ENCODE data around the gene HECTD4.

The HECTD4 gene

GRCh38 chr12:112322882-112323547 lies 59.2 kb downstream of the HECTD4 start:
- no peak for TF ChIP-seq CTCF (IDR thresholded peaks at IDR 0.05; ENCODE audit: low read length, missing control alignments)
- H3K4me3 ChIP-seq (replicated peaks; ENCODE audit: low read depth, low read length), result no peak overlapping the region
- DNase-seq (ENCODE audit: low read depth), result no peak

GRCh38 chr12:112322441-112322840 lies 59.8 kb downstream of the HECTD4 start:
- TF ChIP-seq CTCF (IDR thresholded peaks at IDR 0.05; ENCODE audit: low read length, missing control alignments), result no peak
- no peak overlapping the region for H3K4me3 ChIP-seq (replicated peaks; ENCODE audit: low read depth, low read length)
- DNase-seq (ENCODE audit: low read depth), result no peak

- H3K4me3 ChIP-seq (replicated peaks; ENCODE audit: low read depth, low read length), result no peak overlapping the region
- no peak for DNase-seq (ENCODE audit: low read depth)
- TF ChIP-seq CTCF (IDR thresholded peaks at IDR 0.05; ENCODE audit: low read length, missing control alignments), result no peak
Observed at GRCh38 chr12:112321245-112321644, 61.0 kb downstream of the HECTD4 start.

GRCh38 chr12:112319395-112319794 lies 62.8 kb downstream of the HECTD4 start:
- H3K4me3 ChIP-seq (replicated peaks; ENCODE audit: low read depth, low read length), result no peak overlapping the region
- no peak for TF ChIP-seq CTCF (IDR thresholded peaks at IDR 0.05; ENCODE audit: low read length, missing control alignments)
- DNase-seq (ENCODE audit: low read depth), result no peak

- TF ChIP-seq CTCF (IDR thresholded peaks at IDR 0.05; ENCODE audit: low read length, missing control alignments), result no peak
- H3K4me3 ChIP-seq (replicated peaks; ENCODE audit: low read depth, low read length), result no peak overlapping the region
- DNase-seq (ENCODE audit: low read depth), result no peak
Observed at GRCh38 chr12:112317481-112317880, 64.8 kb downstream of the HECTD4 start.

GRCh38 chr12:112314981-112315380 lies 67.2 kb downstream of the HECTD4 start:
- no peak for TF ChIP-seq CTCF (IDR thresholded peaks at IDR 0.05; ENCODE audit: low read length, missing control alignments)
- H3K4me3 ChIP-seq (replicated peaks; ENCODE audit: low read depth, low read length), result no peak overlapping the region
- DNase-seq (ENCODE audit: low read depth), result peak; percentile 6

GRCh38 chr12:112309797-112310196 lies 72.4 kb downstream of the HECTD4 start:
- no peak for TF ChIP-seq CTCF (IDR thresholded peaks at IDR 0.05; ENCODE audit: low read length, missing control alignments)
- H3K4me3 ChIP-seq (replicated peaks; ENCODE audit: low read depth, low read length), result no peak overlapping the region
- no peak for DNase-seq (ENCODE audit: low read depth)

Data from fibroblast of pulmonary artery (primary cell).